Transverse colon (tissue), 3 donors: ENCODE data around the gene DNAJC10.

Source experiments
- CTCF ChIP-seq, 5 experiments: fragments of 200-600 bp in 3 of 5; fragments of 450-650 bp in 2 of 5; sonication (generic) in 3 of 5; IDR thresholded peaks; 1 replicate in 2 of 5; 2 replicates in 3 of 5; pipeline ENCODE4 v1.5.1; 2016 to 2017; ENCODE audit warnings: antibody characterized with exemption in 5 of 5, inconsistent platforms in 3 of 5, mild to moderate bottlenecking in 2 of 5, moderate library complexity in 1 of 5
- POLR2A ChIP-seq: fragments of 450-650 bp; IDR thresholded peaks from one replicate; pipeline ENCODE4 v1.6.1; 2016; ENCODE audit warnings: antibody characterized with exemption, mild to moderate bottlenecking, moderate library complexity

GRCh38 chr2:182698671-182699070 lies 17.4 kb upstream of the DNAJC10 start:
- no peak for TF ChIP-seq POLR2A
- no peak for TF ChIP-seq CTCF (IDR thresholded peaks at IDR 0.05)
